Muscle of leg (tissue), 11 donors: ENCODE data around the gene ZNF195. TPM values are rescaled to one million over a fixed set of nuclear protein-coding genes. Genes with fewer than 3 reads are reported as not detected.
"Not testable (repeated sequence)": the region's sequence is repeated elsewhere in the genome, so short reads cannot be mapped to it uniquely, and the experiment has no call there.

Experiments
- DNase-seq: peaks from one replicate; pipeline ENCODE4 v3.0.0; 2013
- H3K27ac ChIP-seq: one replicate; pipeline ENCODE4 v1.5.1; 2013; ENCODE audit warnings: mild to moderate bottlenecking, low read length, control low read depth
- H3K27me3 ChIP-seq: one replicate; pipeline ENCODE4 v1.6.1; 2013; ENCODE audit warnings: low read length; ENCODE audit not compliant: control insufficient read depth, insufficient read depth
- H3K36me3 ChIP-seq: one replicate; pipeline ENCODE4 v1.6.1; 2013; ENCODE audit warnings: low read length; ENCODE audit not compliant: control insufficient read depth, insufficient read depth
- H3K4me1 ChIP-seq: one replicate; pipeline ENCODE4 v1.6.1; 2013; ENCODE audit warnings: low read length; ENCODE audit not compliant: control insufficient read depth, insufficient read depth
- H3K4me3 ChIP-seq: one replicate; pipeline ENCODE4 v1.5.1; 2013; ENCODE audit warnings: low read length, control low read depth
- H3K9me3 ChIP-seq: replicated peaks from 2 replicates; pipeline ENCODE4 v1.6.1; 2013; ENCODE audit warnings: low read depth, low read length; ENCODE audit not compliant: control insufficient read depth
- WGBS: methylation state at CpG from one replicate; pipeline ENCODE4 v1.1.5; 2013; ENCODE audit warnings: missing lambda C conversion rate; ENCODE audit not compliant: insufficient coverage; 5-methylcytosine and 5-hydroxymethylcytosine counted together
- polyA plus RNA-seq, 8 donors: library from polyadenylated mRNA; unstranded; fragments of 120-200 nt; gene quantifications; one replicate each; pipeline versions ENCODE4 v1.2.1 to v1.2.3, GENCODE V29; 2013; ENCODE audit warnings: inconsistent platforms in 1 of 8, low replicate concordance in 1 of 8; ENCODE audit not compliant: insufficient read length in 8 of 8, insufficient read depth in 1 of 8
- total RNA-seq: library from RNA; stranded (reverse); fragments of 120-200 nt; gene quantifications from one replicate; pipeline ENCODE4 v1.2.4, GENCODE V29; 2013

Gene ZNF195
- total and polyA plus RNA-seq, 9 donors, result 13.0 to 20.9 (median 15.6) TPM

DNA sequence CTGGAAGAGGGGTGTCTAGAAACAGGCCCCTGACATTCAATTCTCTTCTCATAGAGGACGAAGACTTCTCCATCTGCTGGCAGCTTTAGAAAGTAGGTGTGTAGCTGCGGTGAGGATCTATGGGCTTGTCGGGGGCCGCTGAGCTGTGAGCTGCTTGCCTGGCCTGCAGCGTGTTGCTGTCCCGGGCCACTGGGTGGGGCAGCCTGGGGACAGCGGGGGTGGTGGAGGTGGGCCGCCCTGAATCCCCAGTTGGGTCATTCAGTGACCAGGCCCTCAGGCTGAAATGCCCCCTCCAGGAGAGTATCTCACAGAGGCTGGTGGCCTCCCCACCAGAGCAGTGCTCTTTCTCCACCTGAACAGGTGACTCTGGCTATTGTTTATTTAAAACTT lies 23.9 kb upstream of the ZNF195 start:
- H3K27ac ChIP-seq, H3K36me3 ChIP-seq, H3K27me3 ChIP-seq, H3K4me1 ChIP-seq, H3K4me3 ChIP-seq, H3K9me3 ChIP-seq, DNase-seq: not testable (repeated sequence)
- WGBS, result 78% methylated on average over 3 of the region's 8 CpGs

DNA sequence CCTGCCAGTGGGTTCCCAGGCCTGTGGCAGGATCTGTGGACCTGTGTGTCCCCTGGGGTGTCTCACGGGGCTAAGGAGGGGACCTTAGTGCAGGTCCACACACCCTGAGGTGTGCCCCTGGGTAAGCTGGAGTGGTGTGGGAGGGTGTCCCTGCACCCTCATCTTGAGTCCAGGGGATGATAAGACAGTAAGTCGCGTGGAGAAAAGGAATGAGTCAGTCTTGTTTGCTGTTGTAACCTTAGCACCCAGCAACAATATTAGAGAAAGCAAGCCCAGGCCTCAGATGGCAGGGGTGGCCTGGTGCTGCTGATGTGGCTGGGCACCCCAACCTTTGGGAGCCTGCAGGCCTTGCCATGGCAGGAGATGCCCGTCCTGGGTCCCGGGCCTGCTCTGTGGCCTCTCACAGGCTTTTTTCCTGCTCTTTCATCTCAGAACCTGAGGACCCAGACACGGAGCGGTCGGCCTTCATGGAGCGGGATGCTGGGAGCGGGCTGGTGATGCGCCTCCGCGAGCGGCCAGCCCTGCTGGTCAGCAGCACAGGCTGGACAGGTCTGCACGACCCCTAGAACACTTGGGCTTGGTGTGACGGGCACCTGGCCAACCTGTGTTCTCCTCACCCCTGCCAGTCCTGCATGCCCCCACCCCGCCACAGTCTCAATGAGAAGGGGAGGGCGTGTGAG lies 23.4 kb upstream of the ZNF195 start:
- not testable (repeated sequence) for H3K9me3 ChIP-seq, DNase-seq, H3K27ac ChIP-seq, H3K36me3 ChIP-seq, H3K27me3 ChIP-seq, H3K4me1 ChIP-seq, H3K4me3 ChIP-seq
- WGBS, result 94% methylated on average over 12 of the region's 18 CpGs

DNA sequence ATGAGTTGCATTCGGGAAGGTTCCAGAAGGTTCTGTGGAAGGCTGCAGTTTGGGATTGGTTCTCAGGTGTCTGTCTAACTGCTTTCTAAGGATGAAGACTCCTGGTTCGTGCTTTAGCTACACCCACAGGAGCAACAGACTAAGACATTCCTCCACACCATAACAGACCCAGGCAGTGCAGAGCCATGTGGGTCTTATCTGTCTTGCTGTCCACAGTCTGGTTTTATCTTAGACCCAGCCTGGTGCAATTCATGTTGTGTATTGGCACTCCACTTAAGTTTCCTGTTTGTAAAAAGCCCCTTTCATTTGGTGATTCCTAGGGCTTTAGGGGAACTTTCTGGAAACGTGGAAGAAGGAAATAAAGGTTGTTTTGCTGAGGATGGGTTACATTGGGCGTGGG lies 22.1 kb upstream of the ZNF195 start:
- not testable (repeated sequence) for H3K4me3 ChIP-seq, DNase-seq, H3K9me3 ChIP-seq, H3K27ac ChIP-seq, H3K36me3 ChIP-seq, H3K27me3 ChIP-seq, H3K4me1 ChIP-seq
- WGBS, result 68% methylated on average over 2 of the region's 4 CpGs

DNA sequence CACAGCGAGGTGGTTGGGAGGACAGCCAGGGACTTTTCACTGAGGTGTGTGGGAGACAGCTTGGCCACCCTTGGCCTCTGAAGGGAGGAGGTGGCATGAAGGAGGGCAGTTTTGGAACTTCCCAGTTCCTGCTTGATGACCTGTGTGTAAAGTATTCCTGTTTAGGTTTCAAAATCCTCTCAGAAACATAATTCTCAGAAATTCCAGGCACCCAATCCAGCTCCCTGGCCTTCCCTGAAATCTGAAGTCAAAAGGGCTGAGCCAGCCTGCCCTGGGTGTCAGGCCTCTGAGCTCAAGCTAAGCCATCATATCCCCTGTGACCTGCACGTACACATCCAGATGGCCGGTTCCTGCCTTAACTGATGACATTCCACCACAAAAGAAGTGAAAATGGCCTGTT lies 19.6 kb upstream of the ZNF195 start:
- not testable (repeated sequence) for H3K4me1 ChIP-seq, H3K27ac ChIP-seq, H3K4me3 ChIP-seq, H3K27me3 ChIP-seq, DNase-seq, H3K36me3 ChIP-seq, H3K9me3 ChIP-seq
- no CpG with 5 or more reads among the region's 3 CpGs for WGBS

DNA sequence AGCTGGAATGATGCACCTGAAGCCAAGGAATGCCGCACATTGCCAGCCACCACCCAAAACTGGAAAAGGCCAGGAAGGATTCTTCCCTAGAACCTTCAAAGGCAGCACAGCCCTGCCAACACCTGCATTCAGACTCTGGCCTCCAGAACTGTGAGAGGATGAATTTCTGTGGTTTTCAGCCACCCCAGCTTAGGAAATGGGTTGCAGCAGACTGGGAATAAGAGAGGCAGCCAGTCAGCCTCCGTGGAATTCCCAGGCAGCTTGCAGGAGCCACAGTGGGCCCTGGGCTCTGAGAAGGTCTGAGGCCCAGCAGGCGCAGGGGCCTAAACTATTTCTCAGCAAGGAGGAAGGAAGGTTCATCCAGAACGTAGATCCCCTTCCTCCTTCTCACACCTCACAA lies 19.2 kb upstream of the ZNF195 start:
- not testable (repeated sequence) for H3K27me3 ChIP-seq, H3K9me3 ChIP-seq, H3K4me1 ChIP-seq, H3K27ac ChIP-seq, DNase-seq, H3K36me3 ChIP-seq, H3K4me3 ChIP-seq
- 60% methylated on average over 1 of the region's 4 CpGs for WGBS

DNA sequence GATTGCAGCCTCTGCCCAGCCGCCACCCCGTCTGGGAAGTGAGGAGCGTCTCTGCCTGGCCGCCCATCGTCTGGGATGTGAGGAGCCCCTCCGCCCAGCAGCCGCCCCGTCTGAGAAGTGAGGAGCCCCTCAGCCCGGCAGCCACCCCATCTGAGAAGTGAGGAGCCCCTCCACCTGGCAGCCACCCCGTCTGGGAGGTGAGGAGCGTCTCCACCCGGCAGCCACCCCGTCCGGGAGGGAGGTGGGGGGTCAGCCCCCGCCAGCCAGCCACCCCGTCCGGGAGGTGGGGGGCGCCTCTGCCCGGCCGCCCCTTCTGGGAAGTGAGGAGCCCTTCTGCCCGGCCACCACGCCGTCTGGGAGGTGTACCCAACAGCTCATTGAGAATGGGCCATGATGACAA lies 18.3 kb upstream of the ZNF195 start:
- not testable (repeated sequence) for H3K27ac ChIP-seq, H3K9me3 ChIP-seq, H3K36me3 ChIP-seq, H3K4me3 ChIP-seq, H3K4me1 ChIP-seq, H3K27me3 ChIP-seq, DNase-seq
- WGBS, result 91% methylated on average over 6 of the region's 23 CpGs

DNA sequence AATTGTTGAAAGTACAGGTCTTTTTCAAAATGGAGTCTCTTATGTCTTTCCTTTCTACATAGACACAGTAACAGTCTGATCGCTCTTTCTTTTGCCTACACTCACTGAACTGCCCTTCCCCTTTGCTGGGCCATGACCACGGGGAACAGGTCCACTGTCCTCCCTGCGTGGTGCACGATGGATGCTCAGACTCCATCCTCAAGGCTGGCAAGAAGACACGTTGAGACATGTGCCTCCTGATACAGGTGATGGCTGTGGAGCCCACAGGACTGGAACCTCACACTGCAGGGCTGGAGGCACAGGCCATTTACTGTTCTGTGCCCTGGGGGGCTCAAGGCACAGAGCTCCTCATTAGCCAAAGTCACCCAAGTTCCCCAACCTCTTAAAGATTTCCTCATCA lies 16.5 kb upstream of the ZNF195 start:
- not testable (repeated sequence) for H3K27ac ChIP-seq, H3K36me3 ChIP-seq, DNase-seq, H3K4me1 ChIP-seq, H3K4me3 ChIP-seq, H3K9me3 ChIP-seq, H3K27me3 ChIP-seq
- 89% methylated on average over 5 of the region's 5 CpGs for WGBS

DNA sequence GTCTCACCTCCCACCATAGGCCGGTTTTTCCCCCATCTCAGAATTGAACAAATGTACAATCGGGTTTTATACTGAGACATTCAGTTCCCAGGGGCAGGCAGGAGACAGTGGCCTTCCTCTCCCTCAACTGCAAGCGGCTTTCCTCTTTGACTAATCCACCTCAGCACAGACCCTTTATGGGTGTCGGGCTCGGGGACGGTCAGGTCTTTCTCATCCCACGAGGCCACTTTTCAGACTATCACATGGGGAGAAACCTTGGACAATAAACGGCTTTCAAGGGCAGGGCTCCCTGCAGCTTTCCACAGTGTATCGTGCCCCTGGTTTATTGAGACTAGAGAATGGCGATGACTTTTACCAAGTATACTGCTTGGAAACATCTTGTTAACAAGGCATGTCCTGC lies 16.0 kb upstream of the ZNF195 start:
- H3K27me3 ChIP-seq, H3K36me3 ChIP-seq, H3K4me1 ChIP-seq, DNase-seq, H3K9me3 ChIP-seq, H3K4me3 ChIP-seq, H3K27ac ChIP-seq: not testable (repeated sequence)
- 80% methylated on average over 5 of the region's 10 CpGs for WGBS

DNA sequence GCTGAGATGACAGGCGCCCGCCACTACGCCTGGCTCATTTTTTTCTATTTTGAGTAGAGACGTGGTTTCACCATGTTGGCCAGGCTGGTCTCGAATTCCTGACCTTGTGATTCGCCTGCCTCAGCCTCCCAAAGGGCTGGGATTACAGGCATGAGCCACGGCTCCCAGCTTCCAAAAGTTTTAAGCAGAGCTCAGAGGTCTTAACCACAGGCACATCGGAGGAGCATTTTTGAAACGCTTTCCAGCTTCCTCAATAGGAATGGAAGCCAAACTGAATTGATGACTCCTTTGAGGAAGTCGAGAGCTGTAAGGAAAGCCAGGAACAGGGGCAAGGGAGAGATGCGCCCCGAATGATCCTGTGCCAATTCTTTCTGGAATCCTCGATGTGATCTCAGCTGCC lies 14.5 kb upstream of the ZNF195 start:
- not testable (repeated sequence) for H3K9me3 ChIP-seq, H3K27ac ChIP-seq, H3K36me3 ChIP-seq, H3K4me1 ChIP-seq, DNase-seq, H3K4me3 ChIP-seq, H3K27me3 ChIP-seq
- 0% methylated on average over 1 of the region's 13 CpGs for WGBS

DNA sequence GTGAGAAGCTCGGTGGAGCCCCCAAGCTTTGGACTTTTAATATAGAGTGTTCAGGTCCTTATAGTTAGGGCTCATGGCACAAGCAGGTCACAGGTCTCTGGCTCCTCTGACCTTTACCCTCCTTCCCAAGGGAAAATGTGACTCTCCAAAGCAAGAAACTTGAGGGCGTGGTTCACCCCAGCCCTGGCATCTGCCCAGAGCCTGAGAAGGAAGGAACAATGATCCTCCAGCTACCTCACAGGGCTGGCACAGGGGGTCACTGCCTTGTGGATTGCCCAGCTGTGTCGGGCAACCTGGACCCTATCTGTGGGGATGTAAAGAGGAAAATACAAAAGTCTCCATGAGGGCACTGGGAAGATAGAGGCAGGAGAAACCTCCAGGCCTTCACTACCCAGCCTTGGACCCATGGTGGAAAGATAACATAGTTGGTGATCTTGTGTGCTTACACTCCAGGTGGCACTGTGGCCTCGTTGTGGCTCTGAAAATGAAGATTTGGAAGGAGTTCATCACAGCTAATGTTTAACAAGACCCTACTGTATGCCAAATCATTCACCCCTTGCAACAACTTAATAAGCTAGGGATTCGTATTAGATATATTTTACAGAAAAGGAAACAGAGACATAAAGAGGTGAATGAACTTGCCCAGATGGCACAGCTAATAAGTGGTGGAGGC lies 3.8 kb upstream of the ZNF195 start:
- no peaks in the 10 kb centered on the region for H3K9me3 ChIP-seq
- no peaks in the 10 kb centered on the region for H3K36me3 ChIP-seq
- H3K27me3 ChIP-seq, result no peaks in the 10 kb centered on the region
- H3K4me1 ChIP-seq, result no peaks in the 10 kb centered on the region
- H3K4me3 ChIP-seq, result no peak overlapping the region
- no peak for DNase-seq
- WGBS, result no CpG with 5 or more reads among the region's 5 CpGs
- no peak overlapping the region for H3K27ac ChIP-seq

DNA sequence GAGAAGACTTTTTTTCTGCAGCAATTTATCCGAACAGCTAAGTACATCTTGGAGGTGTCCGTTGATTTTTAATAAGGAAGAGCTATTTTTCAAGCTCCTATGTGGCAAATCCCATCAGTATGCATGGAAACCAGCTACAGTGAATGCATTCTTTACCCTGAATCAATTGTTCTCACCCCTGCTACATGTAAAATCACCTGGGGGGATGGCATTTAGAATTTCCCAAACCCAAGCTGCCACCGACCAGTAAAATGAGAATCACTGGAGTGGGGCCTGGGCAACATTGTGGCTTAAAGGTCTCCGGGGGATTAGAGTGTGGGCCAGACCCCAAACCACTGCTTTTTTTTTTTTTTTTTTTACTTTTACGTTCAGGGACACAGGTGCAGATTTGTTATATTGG lies 2.8 kb upstream of the ZNF195 start:
- Histone ChIP-seq H3K27ac (no peak overlapping the region), H3K4me3 (no peak overlapping the region), H3K4me1 (peaks cover 5% of the 10 kb centered on the region), H3K9me3 (no peaks in the 10 kb centered on the region), H3K27me3 (no peaks in the 10 kb centered on the region), H3K36me3 (peaks cover 7% of the 10 kb centered on the region)
- no peak for DNase-seq
- no CpG with 5 or more reads among the region's 5 CpGs for WGBS
